ENCODE measurements around the gene MYO7A. TPM values are rescaled to one million over a fixed set of nuclear protein-coding genes. Genes with fewer than 3 reads are reported as not detected.

MYO7A gene
- total and polyA plus RNA-seq, 2 donors (not counting 1 experiment from before 2014, with no cell fraction given) = 0.03 to 0.07 TPM

GRCh38 chr11:77117492-77117891 is 10.6 kb upstream of the MYO7A start:
- no peak overlapping the region for H3K4me2 ChIP-seq (replicated peaks; ENCODE audit: low read depth, low read length, poor library complexity, severe bottlenecking)
- H3K4me1 Mint-ChIP-seq = no peaks in the 10 kb centered on the region
- no peaks in the 10 kb centered on the region for H3K36me3 ChIP-seq (replicated peaks in 1 of 2; ENCODE audit: control extremely low read depth in 1 of 2, control insufficient read depth in 1 of 2, extremely low read depth in 1 of 2, insufficient read depth in 2 of 2, low read length in 1 of 2)
- ATAC-seq (ENCODE audit: low read depth) (no peak), DNase-seq (no peak)
- no peaks in the 10 kb centered on the region for H3K9me3 Mint-ChIP-seq (ENCODE audit: insufficient read depth)
- no peaks in the 10 kb centered on the region for H3K4me1 ChIP-seq (ENCODE audit: control insufficient read depth in 2 of 2, insufficient read depth in 2 of 2, low read length in 2 of 2)
- no peaks in the 10 kb centered on the region for H3K79me2 ChIP-seq (ENCODE audit: control insufficient read depth, insufficient read depth, low read length)
- H3K27ac ChIP-seq (ENCODE audit: low read length in 2 of 2) = no peak overlapping the region
- H4K20me1 ChIP-seq (ENCODE audit: control insufficient read depth, insufficient read depth, low read length, poor library complexity, severe bottlenecking) = no peaks in the 10 kb centered on the region
- H2AFZ ChIP-seq (ENCODE audit: insufficient read depth, low read depth, low read length, poor library complexity, severe bottlenecking) = no peak overlapping the region
- H3K4me3 Mint-ChIP-seq = no peak overlapping the region
- no peaks in the 10 kb centered on the region for H3K9me3 ChIP-seq (ENCODE audit: control extremely low read depth in 1 of 3, control insufficient read depth in 2 of 3, insufficient read depth in 1 of 3, low read length in 2 of 3)
- no peak overlapping the region for H3K4me3 ChIP-seq (ENCODE audit: control extremely low read depth in 1 of 5, extremely low read depth in 1 of 5, insufficient read depth in 1 of 5, low read depth in 2 of 5, low read length in 4 of 5)
- POLR2A ChIA-PET = no interaction called here
- no peak overlapping the region for H3K27ac Mint-ChIP-seq
- no peaks in the 10 kb centered on the region for H3K27me3 ChIP-seq (replicated peaks in 1 of 4; ENCODE audit: control extremely low read depth in 1 of 4, control insufficient read depth in 3 of 4, insufficient read depth in 4 of 4, low read length in 3 of 4)
- TF ChIP-seq CTCF (IDR thresholded peaks at IDR 0.05) (no peak), EZH2 (IDR thresholded peaks at IDR 0.05; ENCODE audit: borderline replicate concordance, insufficient read depth, low read depth, low read length, poor library complexity, severe bottlenecking) (no peak)
- H3K9ac ChIP-seq (ENCODE audit: low read length) = no peak overlapping the region
- CTCF ChIA-PET = interaction anchor here (1.4 kb wide), 1 partner anchor 9 kb away, joined by 5 read pairs; no protein-coding TSS in a partner anchor
- WGBS (ENCODE audit: insufficient coverage) = 95% methylated on average over 4 of the region's 7 CpGs
- H3K27me3 Mint-ChIP-seq = no peaks in the 10 kb centered on the region
- intact Hi-C loops (cut with micrococcal nuclease) = no loop called here

GRCh38 chr11:77118086-77118485 is 10.0 kb upstream of the MYO7A start:
- intact Hi-C loops (cut with micrococcal nuclease) = no loop called here
- Mint-ChIP-seq H3K4me1 (no peaks in the 10 kb centered on the region), H3K4me3 (no peak overlapping the region), H3K9me3 (ENCODE audit: insufficient read depth) (no peaks in the 10 kb centered on the region), H3K27ac (no peak overlapping the region), H3K27me3 (no peaks in the 10 kb centered on the region)
- H3K4me1 ChIP-seq (ENCODE audit: control insufficient read depth in 2 of 2, insufficient read depth in 2 of 2, low read length in 2 of 2) = no peaks in the 10 kb centered on the region
- H3K9ac ChIP-seq (ENCODE audit: low read length) = no peak overlapping the region
- no peak overlapping the region for H3K4me3 ChIP-seq (ENCODE audit: control extremely low read depth in 1 of 5, extremely low read depth in 1 of 5, insufficient read depth in 1 of 5, low read depth in 2 of 5, low read length in 4 of 5)
- ATAC-seq (ENCODE audit: low read depth) (no peak), DNase-seq (no peak)
- H3K9me3 ChIP-seq (ENCODE audit: control extremely low read depth in 1 of 3, control insufficient read depth in 2 of 3, insufficient read depth in 1 of 3, low read length in 2 of 3) = no peaks in the 10 kb centered on the region
- no peaks in the 10 kb centered on the region for H3K79me2 ChIP-seq (ENCODE audit: control insufficient read depth, insufficient read depth, low read length)
- no peak for TF ChIP-seq CTCF (IDR thresholded peaks at IDR 0.05)
- TF ChIP-seq EZH2 (IDR thresholded peaks at IDR 0.05; ENCODE audit: borderline replicate concordance, insufficient read depth, low read depth, low read length, poor library complexity, severe bottlenecking) = no peak
- POLR2A ChIA-PET = no interaction called here
- no peak overlapping the region for H3K27ac ChIP-seq (ENCODE audit: low read length in 2 of 2)
- H3K4me2 ChIP-seq (replicated peaks; ENCODE audit: low read depth, low read length, poor library complexity, severe bottlenecking) = no peak overlapping the region
- CTCF ChIA-PET = no interaction called here
- H3K36me3 ChIP-seq (replicated peaks in 1 of 2; ENCODE audit: control extremely low read depth in 1 of 2, control insufficient read depth in 1 of 2, extremely low read depth in 1 of 2, insufficient read depth in 2 of 2, low read length in 1 of 2) = no peaks in the 10 kb centered on the region
- 90% methylated on average over 16 of the region's 17 CpGs for WGBS (ENCODE audit: insufficient coverage)
- no peaks in the 10 kb centered on the region for H3K27me3 ChIP-seq (replicated peaks in 1 of 4; ENCODE audit: control extremely low read depth in 1 of 4, control insufficient read depth in 3 of 4, insufficient read depth in 4 of 4, low read length in 3 of 4)
- H4K20me1 ChIP-seq (ENCODE audit: control insufficient read depth, insufficient read depth, low read length, poor library complexity, severe bottlenecking) = no peaks in the 10 kb centered on the region
- no peak overlapping the region for H2AFZ ChIP-seq (ENCODE audit: insufficient read depth, low read depth, low read length, poor library complexity, severe bottlenecking)
